Measurements from ENCODE around the gene LTBP2.

LTBP2 gene

GRCh38 chr14:74637178-74637550 lies 25.1 kb upstream of the LTBP2 start:
- no peak for DNase-seq

GRCh38 chr14:74636424-74637177 lies 24.6 kb upstream of the LTBP2 start:
- no peak for DNase-seq

- DNase-seq = no peak
Observed at GRCh38 chr14:74635847-74636246, 23.8 kb upstream of the LTBP2 start.

GRCh38 chr14:74634964-74635363 lies 22.9 kb upstream of the LTBP2 start:
- no peak for DNase-seq

- DNase-seq = no peak
Observed at GRCh38 chr14:74634481-74634880, 22.4 kb upstream of the LTBP2 start.

GRCh38 chr14:74630881-74631690 lies 19.0 kb upstream of the LTBP2 start:
- DNase-seq = no peak

GRCh38 chr14:74628418-74628817 lies 16.4 kb upstream of the LTBP2 start:
- DNase-seq = no peak

GRCh38 chr14:74627076-74627475 lies 15.0 kb upstream of the LTBP2 start:
- no peak for DNase-seq

- no peak for DNase-seq
Observed at GRCh38 chr14:74622257-74622656, 10.2 kb upstream of the LTBP2 start.

GRCh38 chr14:74621556-74621955 lies 9.5 kb upstream of the LTBP2 start:
- DNase-seq = no peak

- no peak for DNase-seq
Observed at GRCh38 chr14:74620923-74621322, 8.9 kb upstream of the LTBP2 start.

- no peak for DNase-seq
Observed at GRCh38 chr14:74620497-74620921, 8.5 kb upstream of the LTBP2 start.

GRCh38 chr14:74619672-74620131 lies 7.7 kb upstream of the LTBP2 start:
- no peak for DNase-seq

- DNase-seq = no peak
Observed at GRCh38 chr14:74618078-74618952, 6.3 kb upstream of the LTBP2 start.

GRCh38 chr14:74616996-74617700 lies 5.1 kb upstream of the LTBP2 start:
- DNase-seq = no peak

GRCh38 chr14:74616507-74616906 lies 4.5 kb upstream of the LTBP2 start:
- DNase-seq = no peak

- no peak for DNase-seq
Observed at GRCh38 chr14:74615735-74616134, 3.7 kb upstream of the LTBP2 start.

- DNase-seq = no peak
Observed at GRCh38 chr14:74614508-74615495, 2.8 kb upstream of the LTBP2 start.

- no peak for DNase-seq
Observed at GRCh38 chr14:74613211-74613914, 1.3 kb upstream of the LTBP2 start.

- DNase-seq = no peak
Observed at GRCh38 chr14:74612350-74613021, 449 bp upstream of the LTBP2 start.

All from NCI-H1417 treated with DMSO at 0.1 percent for 48 hours (cell line).